Stimulated activated CD8-positive, alpha-beta memory T cell treated with anti-CD3 and anti-CD28 coated beads, Interleukin-7, amount 100 ng/mL, for 4 hours (primary cell): ENCODE data around the gene ASXL1.

Source experiments
- DNase-seq, 2 donors: peaks; one replicate each; pipeline ENCODE4 v3.0.0-alpha.2; 2020; ENCODE audit warnings: low read depth in 2 of 2

Gene ASXL1

GRCh38 chr20:32407131-32407750 is 49.1 kb downstream of the ASXL1 start:
- DNase-seq = peak; percentile 55 to 63

GRCh38 chr20:32411955-32412706 is 54.0 kb downstream of the ASXL1 start:
- no peak for DNase-seq

- no peak for DNase-seq
Measured at GRCh38 chr20:32415494-32415893, 57.4 kb downstream of the ASXL1 start.

GRCh38 chr20:32416206-32416605 is 58.1 kb downstream of the ASXL1 start:
- DNase-seq = no peak

GRCh38 chr20:32418376-32418775 is 60.2 kb downstream of the ASXL1 start:
- no peak for DNase-seq

- DNase-seq = no peak
Measured at GRCh38 chr20:32421290-32421689, 63.2 kb downstream of the ASXL1 start.

GRCh38 chr20:32427996-32428395 is 69.9 kb downstream of the ASXL1 start:
- DNase-seq = no peak

GRCh38 chr20:32429343-32429742 is 71.2 kb downstream of the ASXL1 start:
- DNase-seq = no peak

- DNase-seq = no peak
Measured at GRCh38 chr20:32429745-32430360, 71.7 kb downstream of the ASXL1 start.

- DNase-seq = no peak
Measured at GRCh38 chr20:32431457-32431856, 73.3 kb downstream of the ASXL1 start.

- DNase-seq = no peak
Measured at GRCh38 chr20:32432277-32432676, 74.1 kb downstream of the ASXL1 start.

GRCh38 chr20:32433311-32434021 is 75.3 kb downstream of the ASXL1 start:
- DNase-seq = no peak

- DNase-seq = no peak
Measured at GRCh38 chr20:32434434-32434833, 76.3 kb downstream of the ASXL1 start.

- DNase-seq = no peak
Measured at GRCh38 chr20:32435449-32436107, 77.4 kb downstream of the ASXL1 start.

- DNase-seq = no peak
Measured at GRCh38 chr20:32436142-32436861, 78.2 kb downstream of the ASXL1 start.

- no peak for DNase-seq
Measured at GRCh38 chr20:32436968-32437367, 78.8 kb downstream of the ASXL1 start.

- no peak for DNase-seq
Measured at GRCh38 chr20:32437391-32438074, 79.4 kb downstream of the ASXL1 start.

GRCh38 chr20:32438331-32438858 is 80.3 kb downstream of the ASXL1 start:
- DNase-seq = no peak

- DNase-seq = no peak
Measured at GRCh38 chr20:32439132-32439829, 81.2 kb downstream of the ASXL1 start.
